Uterus (tissue), 4 donors: ENCODE data around the gene OSBP. TPM values are rescaled to one million over a fixed set of nuclear protein-coding genes. Genes with fewer than 3 reads are reported as not detected.

Experiments
- DNase-seq, 2 donors: peaks; one replicate each; pipeline ENCODE4 v3.0.0-alpha.2; 2019 to 2020
- H3K27ac ChIP-seq, 2 donors: fragments of 200-600 bp; sonication (generic); 1 replicate in 1 of 2; 2 replicates in 1 of 2; pipeline ENCODE4 v1.5.1; 2016 to 2018
- H3K27me3 ChIP-seq, 2 donors: fragments of 200-600 bp; sonication (generic); one replicate each; pipeline ENCODE4 v1.5.1; 2018 to 2019; ENCODE audit warnings: control low read depth in 1 of 2
- H3K36me3 ChIP-seq, 2 donors: fragments of 200-600 bp; sonication (generic); one replicate each; pipeline ENCODE4 v1.5.1; 2019; ENCODE audit warnings: control low read depth in 1 of 2
- H3K4me1 ChIP-seq, 2 donors: fragments of 200-600 bp; sonication (generic); one replicate each; pipeline ENCODE4 v1.5.1; 2018 to 2019; ENCODE audit warnings: control low read depth in 1 of 2
- H3K4me3 ChIP-seq, 2 donors: fragments of 200-600 bp; sonication (generic); 1 replicate in 1 of 2; 2 replicates in 1 of 2; pipeline ENCODE4 v1.5.1; 2018 to 2019; ENCODE audit warnings: mild to moderate bottlenecking in 1 of 2
- H3K9me3 ChIP-seq, 2 donors: fragments of 200-600 bp; sonication (generic); one replicate each; pipeline ENCODE4 v1.5.1; 2019; ENCODE audit warnings: control low read depth in 1 of 2
- POLR2A ChIP-seq, 2 donors: fragments of 450-650 bp; IDR thresholded peaks; one replicate each; pipeline ENCODE4 v1.6.1; 2016; ENCODE audit warnings: antibody characterized with exemption in 2 of 2, mild to moderate bottlenecking in 1 of 2, moderate library complexity in 1 of 2
- intact Hi-C: fragments of 100-400 bp; cut with DNase I; formaldehyde crosslinking; loops from one replicate; pipeline ENCODE4 v1.15.1; 2023; ENCODE audit warnings: low total_unique reads
- total RNA-seq, 4 donors: library from RNA; depleted of rRNA in 3 of 4; stranded (reverse); fragments of >200 nt in 3 of 4; gene quantifications; one replicate each; pipeline versions ENCODE4 v1.1.0 to v1.2.4, GENCODE V29; 2014 to 2023
- TF ChIP-seq, protein P1 (sequence below), 4 experiments: fragments of 200-600 bp in 2 of 4; fragments of 450-650 bp in 2 of 4; sonication (generic) in 2 of 4; IDR thresholded peaks; one replicate each; pipeline ENCODE4 v1.5.1; 2016 to 2019; ENCODE audit warnings: antibody characterized with exemption in 4 of 4, mild to moderate bottlenecking in 2 of 4, moderate library complexity in 1 of 4
- donor health status: DM: yes; HTN: yes; CAD: no.

OSBP gene
- total RNA-seq, 4 donors from 2014 or later: 27.4 to 51.0 (median 41.9) TPM

- H3K27me3 ChIP-seq: no peaks in the 10 kb centered on the region
- TF ChIP-seq, protein P1, sequence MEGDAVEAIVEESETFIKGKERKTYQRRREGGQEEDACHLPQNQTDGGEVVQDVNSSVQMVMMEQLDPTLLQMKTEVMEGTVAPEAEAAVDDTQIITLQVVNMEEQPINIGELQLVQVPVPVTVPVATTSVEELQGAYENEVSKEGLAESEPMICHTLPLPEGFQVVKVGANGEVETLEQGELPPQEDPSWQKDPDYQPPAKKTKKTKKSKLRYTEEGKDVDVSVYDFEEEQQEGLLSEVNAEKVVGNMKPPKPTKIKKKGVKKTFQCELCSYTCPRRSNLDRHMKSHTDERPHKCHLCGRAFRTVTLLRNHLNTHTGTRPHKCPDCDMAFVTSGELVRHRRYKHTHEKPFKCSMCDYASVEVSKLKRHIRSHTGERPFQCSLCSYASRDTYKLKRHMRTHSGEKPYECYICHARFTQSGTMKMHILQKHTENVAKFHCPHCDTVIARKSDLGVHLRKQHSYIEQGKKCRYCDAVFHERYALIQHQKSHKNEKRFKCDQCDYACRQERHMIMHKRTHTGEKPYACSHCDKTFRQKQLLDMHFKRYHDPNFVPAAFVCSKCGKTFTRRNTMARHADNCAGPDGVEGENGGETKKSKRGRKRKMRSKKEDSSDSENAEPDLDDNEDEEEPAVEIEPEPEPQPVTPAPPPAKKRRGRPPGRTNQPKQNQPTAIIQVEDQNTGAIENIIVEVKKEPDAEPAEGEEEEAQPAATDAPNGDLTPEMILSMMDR (IDR thresholded peaks at IDR 0.05): no peak
- no peak for TF ChIP-seq POLR2A (IDR thresholded peaks at IDR 0.05)
- peak; percentile 44 to 52 for DNase-seq
- intact Hi-C loops: loop anchor here (10.0 kb wide), 1 partner anchor 50 kb away; the partner anchor contains the start of gene PATL1
- H3K27ac ChIP-seq: peak overlapping the region; percentile 90 to 99
- H3K9me3 ChIP-seq: no peaks in the 10 kb centered on the region
- peaks cover 0 to 4% of the 10 kb centered on the region in 2 donors for H3K4me1 ChIP-seq
- H3K4me3 ChIP-seq: peak overlapping the region; percentile 81 to 97
- no peaks in the 10 kb centered on the region for H3K36me3 ChIP-seq
Observed at GRCh38 chr11:59615120-59615636, 396 bp downstream of the OSBP start.

DNA sequence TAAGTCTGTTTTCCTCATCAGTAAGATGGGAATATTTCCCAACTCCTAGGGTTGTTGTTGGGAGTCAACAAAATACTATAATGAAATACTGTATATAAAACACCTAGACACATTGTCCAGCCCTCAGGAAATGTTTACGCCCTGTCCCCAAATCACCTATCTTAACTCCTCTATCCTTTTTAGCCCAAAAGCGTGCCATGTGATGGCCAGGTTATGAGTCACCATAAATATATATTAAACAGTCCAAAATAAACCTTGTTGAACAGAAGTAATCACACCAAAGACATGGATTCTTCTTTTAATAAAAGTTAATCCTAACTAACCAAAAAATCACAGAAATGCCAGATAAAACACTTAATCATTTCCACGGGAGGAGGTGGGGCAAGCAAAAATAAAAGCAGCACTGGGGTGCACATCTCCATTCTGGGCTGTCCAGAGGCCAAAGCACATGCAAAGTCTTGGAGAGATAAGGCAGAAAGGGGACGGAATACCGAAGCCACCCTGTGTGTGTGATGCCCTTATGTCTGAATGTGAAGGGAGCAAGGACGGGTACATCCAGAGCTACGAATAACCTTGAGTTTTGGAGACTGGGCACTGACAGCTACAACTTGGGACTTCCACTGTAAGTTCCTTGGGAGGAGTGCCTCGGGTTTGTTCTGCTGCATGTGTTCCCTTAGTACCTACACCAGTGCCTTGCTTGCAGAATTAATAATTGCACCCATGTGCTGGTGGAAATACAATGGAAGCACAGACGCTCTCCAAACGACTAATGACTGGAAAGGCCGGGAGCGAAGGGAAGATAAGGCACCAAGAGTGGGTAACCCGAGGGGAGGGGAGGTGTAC is 1.1 kb downstream of the OSBP start:
- peak overlapping the region; percentile 90 to 99 for H3K27ac ChIP-seq
- no peaks in the 10 kb centered on the region for H3K27me3 ChIP-seq
- H3K9me3 ChIP-seq: no peaks in the 10 kb centered on the region
- intact Hi-C loops: loop anchor here (10.0 kb wide), 1 partner anchor 50 kb away; the partner anchor contains the start of gene PATL1
- peak overlapping the region; percentile 81 to 97 for H3K4me3 ChIP-seq
- H3K36me3 ChIP-seq: no peaks in the 10 kb centered on the region
- TF ChIP-seq, protein P1 (IDR thresholded peaks at IDR 0.05): no peak
- no peak for TF ChIP-seq POLR2A (IDR thresholded peaks at IDR 0.05)
- DNase-seq: no peak
- peaks cover 0 to 4% of the 10 kb centered on the region in 2 donors for H3K4me1 ChIP-seq

GRCh38 chr11:59611570-59612565 is 3.7 kb downstream of the OSBP start:
- no peaks in the 10 kb centered on the region for H3K36me3 ChIP-seq
- H3K4me3 ChIP-seq: no peak overlapping the region
- no peak for DNase-seq
- intact Hi-C loops: loop anchor here (10.0 kb wide), 1 partner anchor 53 kb away; the partner anchor contains the start of gene PATL1
- H3K27me3 ChIP-seq: no peaks in the 10 kb centered on the region
- H3K9me3 ChIP-seq: no peaks in the 10 kb centered on the region
- H3K27ac ChIP-seq: peak overlapping the region in 1 of 2 donors; percentile 90
- TF ChIP-seq, protein P1 (IDR thresholded peaks at IDR 0.05): no peak
- TF ChIP-seq POLR2A (IDR thresholded peaks at IDR 0.05): no peak
- peaks cover 0 to 4% of the 10 kb centered on the region in 2 donors for H3K4me1 ChIP-seq

- no peaks in the 10 kb centered on the region for H3K36me3 ChIP-seq
- no peak for DNase-seq
- peaks cover 0 to 4% of the 10 kb centered on the region in 2 donors for H3K4me1 ChIP-seq
- H3K27ac ChIP-seq: no peak overlapping the region
- intact Hi-C loops: loop anchor here (10.0 kb wide), 1 partner anchor 55 kb away; the partner anchor contains the start of gene PATL1
- no peaks in the 10 kb centered on the region for H3K9me3 ChIP-seq
- H3K27me3 ChIP-seq: no peaks in the 10 kb centered on the region
- TF ChIP-seq, protein P1 (IDR thresholded peaks at IDR 0.05): no peak
- no peak for TF ChIP-seq POLR2A (IDR thresholded peaks at IDR 0.05)
- no peak overlapping the region for H3K4me3 ChIP-seq
Observed at GRCh38 chr11:59610289-59610688, 5.3 kb downstream of the OSBP start.
